Measurements from ENCODE around the gene TTC6.
"Not testable (repeated sequence)": the region's sequence is repeated elsewhere in the genome, so short reads cannot be mapped to it uniquely, and the experiment has no call there.

Gene TTC6, protein sequence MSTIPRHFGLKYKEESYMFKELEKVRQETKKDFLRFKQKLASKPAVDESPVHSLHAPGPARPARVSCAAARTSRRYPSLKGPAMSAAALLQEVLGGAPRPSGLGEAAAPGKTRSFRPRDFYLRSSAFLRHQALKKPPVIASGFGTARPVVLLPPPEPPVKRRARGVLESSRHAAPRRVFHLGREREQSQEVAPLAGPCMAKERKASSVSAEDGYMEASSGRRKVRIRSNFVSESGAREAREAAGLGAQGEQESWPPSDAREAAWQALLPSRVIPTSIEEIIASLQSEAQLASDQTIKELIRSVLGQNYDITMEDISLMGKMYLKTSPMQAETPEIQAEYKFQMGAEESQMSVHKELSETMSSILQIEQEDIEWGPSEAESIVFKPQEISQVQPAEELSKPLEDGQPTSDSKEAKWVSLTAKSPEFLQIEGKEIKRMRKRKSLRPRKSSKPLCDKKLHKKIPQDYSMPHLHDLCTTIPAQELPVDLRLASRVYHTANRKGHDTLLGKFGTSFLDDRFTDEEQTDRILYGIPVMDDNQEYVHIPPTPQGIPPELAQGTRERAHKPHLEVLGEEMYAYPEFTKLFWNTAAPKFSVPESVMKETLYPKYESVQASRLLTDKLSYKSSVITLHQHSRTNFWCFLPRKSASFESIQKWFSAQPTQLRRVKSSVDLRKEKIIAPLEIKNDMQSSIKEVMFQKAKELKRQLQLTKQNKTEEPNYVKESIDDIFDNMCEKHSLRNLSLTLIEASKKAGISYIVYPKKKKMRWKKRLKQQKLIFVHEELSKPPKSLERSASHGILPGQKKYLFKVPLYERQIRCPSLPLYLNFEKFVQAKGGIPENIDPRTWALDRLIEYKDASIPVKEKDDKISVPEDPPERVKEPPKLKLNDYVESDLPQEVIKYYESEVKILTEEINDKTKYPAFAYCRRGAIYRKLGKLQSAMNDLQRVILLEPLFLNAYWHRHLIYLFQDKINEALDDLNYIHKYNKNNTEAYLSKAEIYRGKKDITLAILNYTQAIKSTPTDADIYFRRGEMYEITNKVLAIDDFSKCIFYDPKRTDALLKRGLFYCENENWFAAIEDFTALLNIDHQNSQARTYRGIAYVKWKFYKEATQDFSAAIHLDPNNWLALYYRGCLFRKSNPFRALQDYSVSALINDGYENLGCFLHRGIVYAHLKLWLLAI (N-terminal part only)

GRCh38 chr14:37594971-37595808, at the start of gene TTC6, which contains the start of gene FOXA1:
Gene TTC6 (plus strand): TSS chr14:37595629. CDS start chr14:37622065, 26,436 bp downstream.
Gene FOXA1 (minus strand): TSS chr14:37595249. CDS start chr14:37594972, 277 bp downstream.
- DNase-seq (ENCODE audit: low read depth, low spot score): no peak

- DNase-seq (ENCODE audit: low read depth, low spot score): no peak
These were observed 48.6 kb upstream of the TTC6 start for GRCh38 chr14:37546621-37547447.

DNA sequence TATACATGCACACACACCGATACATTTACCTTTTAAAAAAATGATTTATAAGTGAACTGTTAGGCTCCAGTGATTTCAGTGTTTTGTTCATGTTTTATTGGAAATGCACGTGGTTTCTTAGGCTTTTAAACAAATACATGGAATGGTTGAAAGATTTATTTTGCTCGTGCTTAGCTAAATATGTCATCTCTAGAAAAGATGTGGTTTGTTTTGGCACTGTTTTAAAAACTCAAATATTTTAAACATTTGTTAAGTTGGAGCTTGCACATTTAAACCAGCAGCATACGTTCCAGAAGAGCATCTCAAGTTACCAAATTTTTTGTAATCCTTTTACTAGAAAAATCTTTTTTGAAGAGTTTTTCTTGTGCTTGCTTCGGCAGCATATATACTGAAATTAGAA, 44.9 kb upstream of the TTC6 start:
- peak; percentile 18 for DNase-seq (ENCODE audit: low read depth, low spot score)

GRCh38 chr14:37551119-37551518, 44.3 kb upstream of the TTC6 start:
- DNase-seq (ENCODE audit: low read depth, low spot score): no peak

DNA sequence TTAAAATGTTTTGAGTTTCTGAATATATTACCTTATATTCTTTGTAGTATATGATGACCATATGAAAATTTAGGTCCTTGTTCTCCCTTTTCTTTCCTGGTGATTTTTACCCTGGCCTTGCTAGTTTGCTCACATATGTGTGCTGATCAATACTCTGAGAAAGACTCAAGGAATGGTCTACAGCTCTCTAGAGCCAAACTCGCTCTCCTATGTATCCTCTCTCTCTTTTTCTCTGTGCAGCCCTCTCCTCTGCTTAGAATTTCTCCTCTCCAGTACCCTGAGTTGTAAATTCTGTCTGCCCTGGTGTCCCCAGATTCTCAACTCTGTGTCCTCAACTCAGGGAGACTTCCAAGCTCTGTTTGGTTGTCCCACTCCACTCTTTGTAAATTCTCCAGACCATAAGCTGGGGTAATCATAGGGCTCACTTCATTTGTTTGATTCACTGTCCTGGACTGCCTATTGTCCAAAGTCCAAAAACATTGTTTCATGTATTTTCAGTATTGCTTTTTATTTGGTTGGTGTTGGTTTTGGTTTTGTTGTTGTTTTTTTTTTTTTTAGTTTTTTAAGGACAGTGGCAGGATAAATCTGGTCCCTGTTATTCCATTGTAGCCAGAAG, 41.4 kb upstream of the TTC6 start:
- no peak for DNase-seq (ENCODE audit: low read depth, low spot score)

DNA sequence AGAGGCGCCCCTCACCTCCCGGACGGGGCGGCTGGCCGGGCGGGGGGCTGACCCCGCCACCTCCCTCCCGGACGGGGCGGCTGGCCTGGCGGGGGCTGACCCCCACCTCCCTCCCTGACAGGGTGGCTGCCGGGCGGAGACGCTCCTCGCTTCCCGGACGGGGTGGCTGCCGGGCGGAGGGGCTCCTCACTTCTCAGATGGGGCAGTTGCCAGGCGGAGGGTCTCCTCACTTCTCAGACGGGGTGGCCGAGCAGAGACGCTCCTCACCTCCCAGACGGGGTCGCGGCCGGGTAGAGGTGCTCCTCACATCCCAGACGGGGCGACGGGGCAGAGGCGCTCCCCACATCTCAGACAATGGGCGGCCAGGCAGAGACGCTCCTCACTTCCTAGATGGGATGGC, 39.8 kb upstream of the TTC6 start:
- not testable (repeated sequence) for DNase-seq (ENCODE audit: low read depth, low spot score)

GRCh38 chr14:37558740-37559139, 36.7 kb upstream of the TTC6 start:
- no peak for DNase-seq (ENCODE audit: low read depth, low spot score)

- no peak for DNase-seq (ENCODE audit: low read depth, low spot score)
These were observed 36.0 kb upstream of the TTC6 start for GRCh38 chr14:37559386-37559785.

DNA sequence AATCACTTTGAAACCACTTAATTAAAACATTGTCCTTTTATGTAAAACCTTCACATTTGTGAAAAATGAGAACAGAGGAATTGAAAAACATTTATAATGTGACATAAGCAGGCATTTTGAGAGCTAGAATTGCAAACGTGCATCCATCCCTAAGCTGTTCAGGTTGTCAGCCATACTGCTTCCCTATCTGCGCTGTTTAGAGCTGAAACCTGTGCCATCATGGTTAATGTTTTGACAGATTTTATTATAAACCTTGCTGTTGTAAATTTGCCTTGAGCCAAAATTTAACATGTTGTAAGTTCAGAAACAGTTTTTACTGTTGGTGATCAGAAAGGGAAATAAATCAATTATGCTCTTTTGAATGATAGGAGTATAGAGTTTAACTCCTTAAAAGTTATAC, 32.2 kb upstream of the TTC6 start:
- DNase-seq (ENCODE audit: low read depth, low spot score): no peak

DNA sequence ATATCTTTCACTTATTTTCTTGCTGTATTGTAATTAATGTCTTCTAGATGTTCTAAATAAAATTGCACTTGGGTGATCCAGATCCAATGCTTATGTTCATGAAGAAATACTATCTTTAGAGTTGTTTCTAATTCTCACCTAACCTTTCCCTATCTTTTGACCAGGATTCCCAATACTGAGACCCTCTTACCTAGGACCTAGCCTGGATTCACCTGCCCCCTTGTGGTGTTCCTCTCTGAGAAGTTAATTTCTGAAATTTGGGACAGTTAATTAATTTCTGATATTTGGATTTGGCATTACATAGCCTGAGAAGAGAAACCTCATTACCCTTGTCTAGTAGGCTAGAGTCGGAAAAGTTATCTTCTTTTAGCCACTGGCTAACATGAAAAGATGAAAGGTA, 29.9 kb upstream of the TTC6 start:
- no peak for DNase-seq (ENCODE audit: low read depth, low spot score)

- DNase-seq (ENCODE audit: low read depth, low spot score): no peak
These were observed 28.5 kb upstream of the TTC6 start for GRCh38 chr14:37566811-37567371.

GRCh38 chr14:37569729-37570128, 25.7 kb upstream of the TTC6 start:
- DNase-seq (ENCODE audit: low read depth, low spot score): no peak

DNA sequence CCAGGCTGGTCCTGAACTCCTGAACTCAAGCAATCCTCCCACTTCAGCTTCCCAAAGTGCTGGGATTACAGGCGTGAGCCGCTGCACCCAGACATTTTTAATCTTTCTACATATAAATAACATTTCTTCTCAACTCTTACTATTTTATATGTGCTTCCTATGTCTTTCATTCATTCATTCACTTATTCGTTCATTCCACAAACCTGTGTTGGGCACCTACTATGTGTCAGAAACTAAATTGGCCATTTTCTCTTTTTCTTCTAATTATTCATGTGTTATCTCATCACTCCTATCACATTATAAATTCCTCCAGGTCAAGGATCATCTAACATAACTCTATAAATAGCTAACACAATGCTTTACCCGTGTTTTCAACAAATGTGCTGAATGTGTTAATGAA, 24.0 kb upstream of the TTC6 start:
- no peak for DNase-seq (ENCODE audit: low read depth, low spot score)

GRCh38 chr14:37573356-37573755, 22.1 kb upstream of the TTC6 start:
- peak; percentile 33 for DNase-seq (ENCODE audit: low read depth, low spot score)

DNA sequence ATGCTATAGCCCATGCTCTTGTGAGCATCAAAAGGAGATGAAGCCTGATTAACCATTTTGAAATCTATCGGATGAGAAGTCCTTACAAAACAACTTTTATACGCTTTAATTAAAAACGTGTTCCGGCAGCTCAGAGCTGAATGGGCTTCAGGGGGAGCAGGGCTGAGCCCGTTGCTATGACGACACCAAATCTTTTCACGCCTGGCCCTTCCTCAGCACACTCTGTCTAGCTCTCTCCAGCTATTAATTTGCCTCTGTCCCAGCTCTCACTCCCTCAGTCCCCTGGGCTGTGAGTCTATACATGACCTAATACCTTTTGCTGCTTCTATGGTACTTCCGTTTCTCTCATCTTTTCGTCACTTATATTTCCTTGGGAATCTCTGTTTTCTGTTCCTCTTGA, 16.2 kb upstream of the TTC6 start:
- DNase-seq (ENCODE audit: low read depth, low spot score): no peak

DNA sequence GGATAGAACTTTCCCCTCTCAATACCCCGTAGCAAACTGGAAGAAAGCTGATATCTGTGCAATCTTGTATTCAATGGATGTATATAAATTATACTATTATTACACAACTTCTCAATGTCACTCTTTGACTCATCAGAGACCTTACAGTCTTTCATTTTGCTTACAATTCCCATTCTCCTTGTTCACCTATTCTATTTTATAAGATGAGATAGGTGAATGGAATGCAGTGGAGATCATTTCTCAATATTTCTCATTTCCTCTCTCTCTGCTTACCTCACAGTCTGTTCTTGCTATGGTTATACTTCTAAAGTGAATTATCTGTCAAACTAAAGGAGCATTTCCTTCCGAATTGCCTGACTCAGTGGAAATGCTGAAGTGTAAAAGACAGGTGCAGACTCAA, 15.3 kb upstream of the TTC6 start:
- DNase-seq (ENCODE audit: low read depth, low spot score): no peak

DNA sequence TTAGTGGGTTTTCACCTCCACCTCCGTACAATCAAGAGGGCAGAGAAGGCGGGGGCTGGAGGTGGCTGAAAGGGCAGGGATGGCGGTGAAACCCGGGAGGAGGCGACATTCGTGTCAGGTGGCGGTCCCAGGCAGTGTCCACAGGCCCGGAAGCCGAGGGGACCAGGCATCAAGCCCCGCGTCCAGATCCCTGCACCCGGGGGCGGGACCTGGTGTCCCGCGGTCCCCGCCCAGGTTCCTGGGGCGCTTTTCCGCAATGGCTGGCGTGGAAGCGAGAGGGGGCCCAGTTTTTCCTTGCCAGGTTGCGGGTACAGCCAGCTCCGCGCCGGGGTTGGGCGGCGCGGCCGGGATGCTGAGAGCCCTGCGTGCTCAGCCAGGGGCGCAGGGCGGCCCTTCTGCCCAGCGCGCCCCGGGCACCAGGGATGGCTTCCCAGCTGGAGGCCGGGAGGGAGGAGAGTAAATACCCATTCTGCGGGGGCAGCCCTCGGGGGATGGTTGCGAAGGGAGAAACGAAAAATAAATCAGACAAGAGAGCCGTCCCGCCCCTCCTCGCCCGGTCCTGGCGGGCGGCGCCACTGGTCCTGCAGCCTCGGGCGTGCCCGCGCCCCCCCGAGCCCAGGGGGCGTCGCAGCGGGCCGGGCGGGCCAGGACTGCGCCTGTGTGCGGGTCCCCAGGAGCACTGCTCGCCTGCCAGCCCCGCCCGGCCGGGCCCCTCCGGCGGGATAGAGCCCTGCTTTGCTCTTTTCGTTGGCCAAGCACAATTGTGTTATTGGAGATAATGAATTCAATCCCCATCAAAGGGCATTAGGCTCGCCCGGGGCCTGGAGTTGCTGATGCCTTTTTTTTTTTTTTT, 11.8 kb upstream of the TTC6 start:
- DNase-seq (ENCODE audit: low read depth, low spot score): no peak

All from smooth muscle cell of the brain vasculature (primary cell).